OCI-LY3 (cell line): ENCODE results near the gene CNOT9.

ENCODE experiments used
- EZH2phosphoT487 ChIP-seq: fragments of 200-600 bp; shearing (Covaris generic); IDR thresholded peaks from 2 replicates; pipeline ENCODE4 v1.6.1; 2018; ENCODE audit warnings: antibody characterized with exemption, mixed run types, low read depth
- TF ChIP-seq, protein P1 (sequence below): fragments of 200-600, 300-600 bp; sonication (generic); IDR thresholded peaks from 2 replicates; pipeline ENCODE4 v1.5.1; 2014; ENCODE audit warnings: antibody characterized with exemption, low read length, low read depth

DNA sequence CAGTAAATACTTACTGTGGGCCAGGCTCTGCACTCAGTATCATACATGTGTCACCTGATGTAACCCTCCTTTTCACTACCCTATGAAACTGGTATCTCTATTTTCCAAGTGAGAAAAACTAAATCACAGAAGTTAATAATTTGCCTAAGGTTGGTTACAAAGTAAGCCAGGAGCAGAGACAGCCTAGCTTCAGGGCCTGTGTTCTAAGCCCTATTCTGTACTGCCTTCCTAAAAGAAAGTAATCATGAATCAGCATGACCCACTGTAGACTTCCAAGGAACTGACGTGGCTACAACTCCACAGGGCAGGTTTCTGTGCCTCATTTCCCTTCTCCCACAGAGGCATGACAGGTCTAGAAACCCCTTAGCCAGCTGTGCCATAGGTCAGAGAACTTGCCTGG, 76.5 kb downstream of the CNOT9 start:
- TF ChIP-seq, protein P1, sequence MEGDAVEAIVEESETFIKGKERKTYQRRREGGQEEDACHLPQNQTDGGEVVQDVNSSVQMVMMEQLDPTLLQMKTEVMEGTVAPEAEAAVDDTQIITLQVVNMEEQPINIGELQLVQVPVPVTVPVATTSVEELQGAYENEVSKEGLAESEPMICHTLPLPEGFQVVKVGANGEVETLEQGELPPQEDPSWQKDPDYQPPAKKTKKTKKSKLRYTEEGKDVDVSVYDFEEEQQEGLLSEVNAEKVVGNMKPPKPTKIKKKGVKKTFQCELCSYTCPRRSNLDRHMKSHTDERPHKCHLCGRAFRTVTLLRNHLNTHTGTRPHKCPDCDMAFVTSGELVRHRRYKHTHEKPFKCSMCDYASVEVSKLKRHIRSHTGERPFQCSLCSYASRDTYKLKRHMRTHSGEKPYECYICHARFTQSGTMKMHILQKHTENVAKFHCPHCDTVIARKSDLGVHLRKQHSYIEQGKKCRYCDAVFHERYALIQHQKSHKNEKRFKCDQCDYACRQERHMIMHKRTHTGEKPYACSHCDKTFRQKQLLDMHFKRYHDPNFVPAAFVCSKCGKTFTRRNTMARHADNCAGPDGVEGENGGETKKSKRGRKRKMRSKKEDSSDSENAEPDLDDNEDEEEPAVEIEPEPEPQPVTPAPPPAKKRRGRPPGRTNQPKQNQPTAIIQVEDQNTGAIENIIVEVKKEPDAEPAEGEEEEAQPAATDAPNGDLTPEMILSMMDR = no peak
- TF ChIP-seq EZH2phosphoT487 = no peak
